Stimulated activated CD4-positive, alpha-beta T cell treated with anti-CD3 and anti-CD28 coated beads, TNF-alpha, amount 100 ng/mL, for 48 hours (primary cell): ENCODE results near the gene PREP.
"Not testable (repeated sequence)": the region's sequence is repeated elsewhere in the genome, so short reads cannot be mapped to it uniquely, and the experiment has no call there.

Experiments
- DNase-seq, 3 donors: peaks; one replicate each; pipeline ENCODE4 v3.0.0-alpha.2; 2020; ENCODE audit warnings: low read depth in 3 of 3

PREP gene

DNA sequence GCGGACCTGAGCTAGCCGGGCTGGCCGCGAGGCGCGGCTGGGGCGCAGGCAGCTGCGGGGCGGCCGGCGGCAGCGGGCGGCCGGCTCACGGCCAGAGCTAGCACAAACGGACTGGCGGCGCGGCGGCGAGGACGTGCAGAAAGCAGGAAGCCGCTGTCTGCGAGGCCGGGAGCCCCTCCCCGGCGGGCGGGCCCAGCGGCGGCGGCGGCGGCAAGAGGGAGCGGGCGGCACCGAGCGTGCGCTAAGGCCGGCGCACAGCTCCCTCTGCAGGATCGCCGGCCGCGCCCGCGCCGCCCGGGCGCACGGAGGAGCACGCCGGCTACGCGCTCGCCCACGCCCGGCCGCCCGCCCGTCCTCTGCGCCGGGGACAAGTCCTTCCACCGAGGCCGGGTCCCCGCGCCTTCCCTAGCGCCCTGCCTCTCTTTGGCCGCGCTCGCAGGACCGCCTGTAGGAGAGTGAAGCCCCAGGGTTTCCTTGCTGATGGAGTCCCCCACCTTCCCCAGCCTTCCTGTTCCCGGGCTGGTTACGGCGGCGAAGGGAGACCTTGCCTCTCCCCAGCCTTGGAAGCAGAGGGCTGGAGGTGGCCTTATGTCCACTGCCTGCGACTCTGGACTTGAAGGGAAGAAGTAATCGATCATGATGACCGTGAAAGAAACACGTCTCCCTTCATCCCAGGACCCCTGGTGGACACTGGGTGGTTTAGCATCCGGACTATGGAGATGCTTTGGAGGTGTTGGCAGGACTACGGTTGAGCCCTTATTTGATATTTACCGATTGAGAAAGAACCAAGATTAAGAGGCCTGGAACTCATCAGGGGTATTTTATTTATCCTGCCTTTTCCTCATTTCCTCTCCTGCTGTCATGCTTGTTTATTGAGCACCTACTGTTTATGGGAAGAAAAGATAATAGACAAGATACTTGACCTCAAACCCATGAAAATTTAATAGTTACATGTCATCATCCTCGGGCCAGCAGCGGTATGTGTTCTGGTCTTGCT, at the start of gene PREP:
Gene PREP (minus strand): TSS at position 144 of the 997 bp plus-strand sequence. CDS start 191 bp downstream, outside the sequence.
- peak; percentile 66 to 71 (median 71) for DNase-seq

DNA sequence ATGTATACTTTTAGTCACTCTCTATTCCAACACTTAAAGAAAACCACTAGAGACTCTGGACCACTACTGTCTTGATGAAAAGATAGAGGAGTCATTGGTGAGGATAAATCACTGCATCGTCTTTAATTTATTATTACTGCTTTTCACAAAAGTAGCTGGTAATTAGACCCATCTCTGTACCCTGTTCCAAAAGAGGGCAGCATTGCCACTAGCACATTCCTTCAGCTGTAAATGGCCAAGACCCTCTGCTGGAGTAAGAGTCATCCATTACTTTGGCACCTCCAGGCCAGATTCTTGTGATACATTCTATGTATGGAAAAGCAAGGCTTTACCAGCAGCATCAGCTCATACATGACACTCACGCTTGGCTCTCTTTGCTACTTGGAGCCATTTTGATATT, 49.5 kb upstream of the PREP start:
- no peak for DNase-seq

DNA sequence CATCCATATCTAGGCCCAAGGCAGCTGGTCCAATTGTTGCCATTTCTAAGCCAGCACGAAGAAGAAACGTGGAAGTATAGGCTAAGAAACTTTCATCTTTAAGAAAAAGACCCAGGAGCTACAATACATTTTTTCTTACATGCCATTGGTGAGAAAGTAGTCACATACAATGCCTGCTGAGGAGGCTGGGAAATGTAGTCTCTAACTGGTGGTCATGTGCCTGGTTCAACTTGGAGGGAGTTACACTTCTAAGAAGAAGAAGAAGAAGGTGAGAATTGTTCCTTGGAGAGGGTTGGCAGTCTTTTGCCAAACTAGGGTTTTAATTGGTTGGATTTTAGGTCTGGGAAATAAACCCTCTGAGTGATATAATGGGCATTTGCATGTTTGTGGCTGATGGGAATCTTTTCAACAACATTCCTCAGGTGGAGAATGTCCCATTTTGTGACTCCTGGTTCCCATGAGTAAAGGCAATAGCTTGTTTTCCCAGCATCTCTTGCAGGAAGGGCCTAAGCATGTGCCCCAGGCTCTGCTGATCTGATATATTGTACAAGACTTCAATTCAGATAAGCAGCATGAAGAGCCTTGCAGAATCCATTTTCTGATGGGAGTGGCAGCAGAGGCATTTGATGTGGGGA, 47.0 kb upstream of the PREP start:
- no peak for DNase-seq

DNA sequence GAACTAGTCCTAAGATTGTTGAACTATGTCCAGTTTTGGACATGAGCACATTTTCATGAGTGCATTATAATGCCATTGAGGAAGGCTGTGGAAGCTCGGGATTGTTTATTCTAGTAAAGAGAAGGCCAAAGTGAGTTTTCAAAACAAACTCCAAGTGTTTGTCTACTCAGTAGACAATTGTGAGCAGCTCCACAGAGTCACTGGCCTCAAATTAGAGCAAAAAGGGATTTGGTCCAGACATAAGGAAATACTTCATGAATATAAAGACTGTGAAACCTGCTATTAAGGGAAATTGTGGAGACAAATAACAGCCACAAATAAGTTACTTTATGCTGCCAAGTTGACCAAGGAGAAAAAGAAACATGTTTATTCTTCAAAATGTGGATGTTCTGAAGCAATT, 42.6 kb upstream of the PREP start:
- no peak for DNase-seq

DNA sequence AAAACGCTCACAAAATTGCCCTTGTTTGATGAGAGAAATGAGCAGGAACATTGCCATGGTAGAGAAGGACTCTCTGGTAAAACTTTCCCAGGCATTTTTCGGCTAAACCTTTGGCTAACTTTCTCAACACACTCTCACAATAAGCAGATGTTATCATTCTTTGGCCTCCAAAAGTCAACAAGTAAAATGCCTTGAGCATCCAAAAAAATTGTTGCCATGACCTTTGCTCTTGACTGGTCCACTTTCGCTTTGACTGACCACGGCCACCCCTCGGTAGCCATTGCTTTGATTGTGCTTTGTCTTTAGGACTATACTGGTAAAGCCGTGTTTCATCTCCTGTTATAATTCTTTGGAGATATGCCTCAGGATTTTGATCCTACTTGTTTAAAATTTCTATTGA, 41.1 kb upstream of the PREP start:
- no peak for DNase-seq

DNA sequence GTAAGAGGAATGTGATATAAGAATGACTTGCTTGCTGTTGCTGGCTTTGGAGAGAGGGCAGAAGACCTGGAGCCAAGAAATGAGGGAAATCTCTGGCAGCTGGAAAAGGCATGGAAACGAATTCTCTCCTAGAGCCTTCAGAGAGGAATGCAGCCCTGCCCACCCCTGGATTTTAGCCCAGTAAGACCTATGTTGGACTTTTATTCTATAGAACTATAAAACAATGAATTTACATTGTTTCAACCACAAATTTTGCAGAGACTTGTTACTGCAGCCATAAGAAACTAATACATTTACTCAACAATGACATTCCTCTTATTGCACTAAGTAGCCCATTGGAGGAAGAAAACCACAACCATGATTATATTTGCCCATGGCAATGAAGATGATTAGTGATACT, 39.5 kb upstream of the PREP start:
- DNase-seq = no peak

DNA sequence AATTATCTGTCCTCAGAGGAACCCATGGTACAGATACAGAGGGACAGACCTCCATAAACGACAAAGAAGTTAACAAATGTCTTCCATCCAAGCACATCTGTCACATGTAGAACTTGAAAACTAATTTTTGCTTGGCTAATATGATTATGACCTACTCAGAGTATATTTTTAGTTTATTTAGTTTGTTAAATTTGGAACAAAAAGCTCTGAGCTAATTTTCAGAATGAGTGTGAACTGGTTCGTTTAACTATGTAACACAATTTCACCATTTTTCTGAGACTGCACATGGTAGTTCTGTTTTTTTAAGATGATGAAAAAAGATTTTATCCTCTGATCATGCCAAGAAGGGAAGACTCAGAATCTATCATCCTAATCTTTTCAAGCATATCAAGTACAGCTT, 34.4 kb upstream of the PREP start:
- no peak for DNase-seq

DNA sequence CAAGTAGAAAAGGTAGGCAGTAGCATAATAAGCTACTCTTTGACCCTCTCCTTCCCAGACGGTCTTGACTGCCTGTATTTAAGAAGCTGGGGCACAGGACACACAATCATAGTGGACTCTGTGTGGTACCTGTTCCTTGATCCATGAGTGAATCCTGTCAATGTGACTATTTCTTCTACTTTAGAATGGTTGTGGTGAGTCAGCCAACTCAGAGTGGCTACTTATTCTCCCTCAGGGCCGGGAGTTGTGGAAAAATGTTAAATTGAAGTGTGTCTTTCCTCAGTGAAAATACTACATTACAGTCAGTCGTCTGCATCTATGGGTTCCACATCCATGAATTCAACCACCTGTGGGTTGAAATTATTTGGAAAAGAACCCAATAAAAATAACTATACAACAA, 30.8 kb upstream of the PREP start:
- DNase-seq = no peak

DNA sequence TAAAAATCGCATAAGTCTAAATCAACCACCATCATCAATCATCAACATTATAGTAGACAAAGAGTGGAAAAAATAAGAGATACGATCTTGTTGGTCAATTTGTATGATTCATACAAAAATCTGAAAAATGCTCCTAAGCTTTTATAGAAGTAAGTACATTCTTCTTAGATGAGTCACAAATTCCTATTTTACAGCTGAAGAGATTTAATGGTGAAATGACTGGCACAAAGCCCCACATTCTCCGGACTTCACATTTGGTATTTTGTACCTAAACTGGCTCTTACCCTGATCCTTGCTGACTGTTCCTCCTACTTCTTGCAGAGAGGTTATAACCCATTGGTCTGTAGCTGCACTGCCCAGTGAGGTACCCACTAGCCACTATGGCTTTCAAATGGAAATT, 29.9 kb upstream of the PREP start:
- DNase-seq = no peak

DNA sequence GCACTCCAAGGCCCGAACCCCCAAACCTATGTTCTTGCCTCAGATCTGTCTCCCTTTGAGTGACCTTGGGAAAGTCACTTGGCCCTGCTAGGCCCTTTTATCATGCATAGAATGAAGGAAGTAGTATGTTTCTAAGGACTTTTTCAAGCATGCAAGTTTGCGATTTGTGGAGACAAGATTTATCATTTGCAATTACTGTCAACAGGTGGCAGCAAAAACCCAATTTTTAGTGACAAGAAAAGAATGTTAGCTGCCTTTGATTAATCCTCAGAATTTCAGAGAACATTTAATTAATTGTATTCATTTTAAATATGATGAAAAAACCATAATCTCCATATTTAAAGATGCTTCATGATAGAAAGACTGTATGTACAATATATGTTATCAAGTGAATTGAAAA, 28.3 kb upstream of the PREP start:
- DNase-seq = no peak

DNA sequence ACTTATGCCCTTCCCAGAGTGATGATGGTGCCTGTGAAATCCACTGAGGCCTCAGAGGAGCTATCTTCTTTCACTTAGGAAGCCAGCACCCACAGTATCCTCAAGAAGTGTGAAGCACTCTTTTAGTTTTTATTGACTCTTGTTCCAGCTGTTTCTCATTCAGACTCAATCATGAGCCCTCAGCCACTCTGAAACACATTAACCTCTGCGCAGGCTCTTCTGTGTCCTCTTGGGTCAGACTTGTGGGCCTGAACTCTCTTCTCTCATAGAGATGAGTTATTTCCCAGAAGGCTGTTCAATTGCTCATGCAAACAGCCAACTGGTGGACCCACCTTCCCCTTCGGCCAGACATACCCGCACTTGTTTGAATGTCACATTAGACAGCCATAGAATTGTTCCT, 27.8 kb upstream of the PREP start:
- no peak for DNase-seq

DNA sequence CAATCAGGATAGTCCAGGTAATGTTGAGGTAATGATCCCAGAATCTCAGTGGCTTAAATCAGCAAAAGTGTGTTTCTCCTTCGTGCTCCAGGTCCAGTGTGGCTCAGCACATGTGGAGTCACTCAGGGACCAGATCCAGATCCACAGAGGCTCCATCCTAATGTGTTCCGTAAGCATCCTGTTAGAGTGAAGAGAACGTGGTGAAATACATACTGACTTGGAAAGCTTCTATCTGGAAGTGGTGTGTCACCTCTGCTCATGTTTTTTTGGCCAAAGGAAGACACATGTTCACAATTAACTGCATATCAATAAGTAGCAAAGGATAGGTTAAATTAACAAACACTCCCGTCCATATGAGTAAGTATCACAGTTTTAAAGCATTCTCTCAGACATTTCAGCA, 26.8 kb upstream of the PREP start:
- DNase-seq = no peak

DNA sequence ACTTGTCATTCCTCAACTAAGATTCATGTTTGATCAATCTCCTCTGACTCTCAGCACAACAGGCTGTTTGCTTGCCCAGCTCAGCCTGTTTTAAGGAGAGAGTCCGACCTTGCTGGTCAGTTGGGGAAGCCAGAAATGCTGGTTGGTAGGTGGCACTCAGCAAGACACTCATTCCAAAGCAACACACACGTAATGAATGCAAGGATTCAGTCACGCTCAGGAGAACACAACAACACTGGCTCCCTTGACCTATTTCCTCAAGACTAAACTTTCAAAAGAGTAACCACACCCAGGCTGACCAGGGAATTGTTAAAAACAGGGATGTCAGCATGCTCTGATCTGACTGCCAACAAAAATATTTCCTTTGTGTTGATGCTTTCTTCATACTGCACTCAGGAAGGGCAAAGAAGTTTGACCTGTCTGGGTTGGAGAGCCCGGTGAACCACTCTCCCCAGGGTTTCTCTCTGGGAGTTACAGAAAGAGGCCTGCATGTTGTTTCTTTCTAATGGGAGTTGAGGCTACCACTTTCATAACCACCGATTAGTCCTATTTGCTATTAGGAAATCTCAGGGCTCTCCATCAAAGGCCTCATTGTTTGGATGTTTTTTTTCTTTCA, 25.6 kb upstream of the PREP start:
- DNase-seq = no peak

DNA sequence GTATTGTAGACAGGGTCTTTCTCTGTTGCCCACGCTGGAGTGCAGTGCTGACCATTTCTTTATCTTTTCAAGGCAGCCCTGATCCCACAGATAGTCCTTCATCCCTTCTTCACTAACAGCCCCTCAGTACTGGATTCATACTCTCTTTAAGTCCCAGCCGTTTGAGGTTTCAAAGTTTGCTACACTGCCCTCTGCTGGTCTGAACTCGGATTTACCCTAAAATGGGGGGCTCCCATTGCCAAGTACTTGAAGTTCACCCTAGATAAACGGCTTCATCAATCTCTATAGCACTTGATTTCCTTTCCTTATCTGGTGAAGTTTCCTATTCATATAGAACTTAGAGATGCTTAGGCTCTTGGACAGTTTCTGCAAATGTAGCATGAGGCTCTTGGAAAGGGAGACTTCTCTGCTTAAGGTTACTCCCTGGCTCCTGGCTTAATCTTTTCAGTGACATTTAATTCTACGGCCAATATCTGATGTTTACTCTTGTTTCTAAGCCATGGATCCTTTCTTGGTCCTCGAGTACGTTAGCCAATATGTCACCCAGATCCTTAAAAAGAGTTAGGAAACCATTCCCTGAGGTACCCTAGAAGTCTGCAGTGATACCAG, 21.4 kb upstream of the PREP start:
- peak; percentile 36 to 49 (median 37) for DNase-seq

DNA sequence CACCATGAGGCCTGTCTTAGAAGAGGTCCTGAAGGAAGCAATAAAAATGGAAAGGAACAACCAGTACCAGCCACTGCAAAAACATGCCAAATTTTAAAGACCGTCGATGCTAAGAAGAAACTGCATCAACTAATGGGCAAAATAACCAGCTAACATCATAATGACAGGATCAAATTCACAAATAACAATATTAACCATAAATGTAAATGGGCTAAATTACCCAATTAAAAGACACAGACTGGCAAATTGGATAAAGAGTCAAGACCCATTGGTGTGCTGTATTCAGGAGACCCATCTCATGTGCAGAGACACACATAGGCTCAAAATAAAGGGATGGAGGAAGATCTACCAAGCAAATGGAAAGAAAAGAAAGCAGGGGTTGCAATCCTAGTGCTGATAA, 14.1 kb upstream of the PREP start:
- DNase-seq = not testable (repeated sequence)

DNA sequence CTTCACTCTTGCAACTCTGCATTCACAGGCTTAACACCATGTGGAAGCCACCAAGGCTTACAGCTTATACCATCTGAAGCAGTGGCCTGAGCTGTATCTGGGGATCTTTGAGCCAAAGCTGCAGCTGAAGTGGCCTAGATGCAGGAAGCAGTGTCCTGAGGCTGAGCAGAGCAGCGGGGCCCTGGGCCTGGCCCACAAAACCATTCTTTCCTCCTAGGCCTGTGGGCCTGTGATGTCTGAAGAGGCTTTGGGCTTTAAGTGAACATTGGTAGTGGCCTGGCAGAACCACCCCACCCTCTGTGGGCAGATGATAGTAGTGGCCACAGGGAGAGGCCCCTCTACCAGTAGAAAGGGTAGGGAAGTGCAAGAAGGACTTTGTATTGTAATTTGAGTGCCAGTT, 6.9 kb upstream of the PREP start:
- no peak for DNase-seq

DNA sequence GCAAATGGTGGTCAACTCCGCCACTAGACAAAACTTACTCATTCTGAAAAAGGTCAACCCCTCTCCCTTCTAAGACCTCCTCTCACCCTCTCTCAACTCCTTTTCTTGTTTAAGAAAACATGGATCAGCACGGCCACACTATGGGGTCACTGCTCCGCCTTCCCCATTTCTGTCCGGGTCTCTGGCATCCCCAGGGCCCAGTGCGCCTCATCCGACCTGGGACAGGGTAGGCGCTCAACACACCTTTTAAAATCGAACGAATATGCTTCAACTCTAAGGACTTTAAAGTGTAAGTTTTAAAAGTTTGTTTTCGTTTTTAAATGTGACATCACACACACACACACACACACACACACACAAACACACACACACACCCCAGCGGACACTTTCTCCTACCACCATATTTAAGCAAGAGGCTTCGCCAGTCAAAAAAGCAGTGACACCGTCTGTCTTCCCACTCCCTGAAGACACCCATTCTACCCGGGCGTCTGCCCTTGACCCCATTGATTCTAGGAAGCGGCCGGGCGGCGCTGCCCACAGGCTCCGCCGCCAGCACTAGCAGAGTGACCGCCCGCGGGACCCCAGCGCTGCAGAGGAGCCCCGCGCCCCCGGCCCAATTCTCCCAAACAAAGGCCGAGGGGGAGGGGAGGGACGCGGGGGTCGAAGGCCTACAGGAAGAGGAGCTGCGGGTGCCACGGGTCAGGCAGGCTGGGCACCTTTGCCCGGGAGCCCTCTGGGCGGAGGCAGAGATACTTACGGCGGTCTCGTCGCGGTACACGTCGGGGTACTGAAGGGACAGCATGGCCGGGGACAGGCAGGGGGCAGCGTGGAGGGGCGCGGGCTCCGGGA, 568 bp downstream of the PREP start:
- DNase-seq = peak in 1 of 3 donors; percentile 12

DNA sequence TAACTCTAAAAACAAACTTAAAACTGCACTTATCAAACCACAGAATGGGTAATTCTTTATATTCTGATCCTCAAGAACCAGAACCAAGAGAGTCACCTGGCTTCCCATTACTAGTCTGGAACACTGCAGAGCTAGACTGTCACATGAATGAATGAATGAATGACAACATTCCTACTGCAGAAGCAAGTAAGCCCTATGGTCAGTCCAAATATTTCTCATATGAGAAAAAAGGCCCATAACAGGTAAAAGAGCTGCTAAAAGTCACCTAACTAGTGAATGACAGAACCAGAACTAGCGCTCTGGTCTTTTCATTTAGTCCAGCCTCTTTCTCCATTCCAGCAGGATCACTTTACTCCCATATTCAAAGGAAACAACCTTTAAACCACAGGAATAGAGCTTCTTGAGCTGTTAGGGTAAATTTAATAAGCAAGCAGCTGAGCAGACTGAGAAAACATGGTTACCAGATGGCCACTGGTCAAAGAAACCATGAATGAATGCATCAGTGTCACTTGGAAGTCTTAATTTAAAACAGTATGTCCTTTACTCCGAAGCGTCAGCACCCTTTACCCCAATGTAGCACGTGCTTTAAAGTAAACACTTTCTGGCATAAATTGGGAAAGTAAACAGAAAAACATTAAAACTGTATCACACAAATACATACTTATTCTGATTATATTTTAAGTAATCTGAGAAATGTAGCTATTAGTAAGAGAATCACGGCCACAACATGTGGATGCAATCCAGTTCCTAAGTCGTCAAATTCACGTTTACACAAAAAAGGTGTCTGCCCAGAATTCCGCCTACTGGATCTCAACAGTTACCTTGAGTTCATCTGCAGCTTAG, 1.4 kb downstream of the PREP start:
- no peak for DNase-seq

DNA sequence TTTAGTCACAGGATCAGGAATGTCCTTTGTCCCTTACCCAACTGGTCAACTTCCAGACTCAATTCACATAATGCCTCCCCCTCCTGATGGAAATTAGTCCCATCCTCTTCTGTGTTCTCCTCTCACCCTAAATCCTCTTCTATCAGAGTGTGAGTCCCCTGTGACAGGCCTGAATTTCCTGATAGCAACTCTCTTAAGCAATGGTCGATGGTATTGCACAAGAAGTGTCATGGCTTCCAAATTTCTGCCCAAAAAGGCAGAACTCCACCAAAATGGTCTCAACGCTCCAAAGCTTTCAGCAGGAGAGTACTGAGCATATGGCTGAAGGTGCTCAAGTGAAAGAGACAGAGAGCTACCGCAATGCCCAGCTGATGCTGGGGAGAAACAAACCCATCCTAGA, 2.4 kb downstream of the PREP start:
- DNase-seq = no peak

DNA sequence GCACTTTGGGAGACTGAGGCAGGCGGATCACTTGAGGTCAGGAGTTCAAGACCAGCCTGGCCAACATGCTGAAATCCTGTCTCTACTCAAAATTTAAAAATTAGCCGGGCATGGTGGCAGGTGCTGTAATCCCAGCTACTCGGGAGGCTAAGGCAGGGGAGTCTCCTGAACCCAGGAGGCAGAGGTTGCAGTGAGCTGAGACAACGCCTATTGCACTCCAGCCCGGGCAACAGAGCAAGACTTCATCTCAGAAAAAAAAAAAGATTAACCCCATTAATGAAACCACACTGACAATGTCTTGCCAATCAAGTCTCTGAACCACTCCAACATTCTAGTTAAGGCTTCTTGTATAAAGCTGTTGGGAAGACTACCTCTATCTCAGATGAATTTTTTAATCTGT, 4.0 kb downstream of the PREP start:
- DNase-seq = no peak
